ENCODE data around the gene PNPLA7. TPM values are rescaled to one million over a fixed set of nuclear protein-coding genes. Genes with fewer than 3 reads are reported as not detected.
"Not testable (repeated sequence)": the region's sequence is repeated elsewhere in the genome, so short reads cannot be mapped to it uniquely, and the experiment has no call there.

Gene PNPLA7
- total and polyA plus RNA-seq, 2 of the 4 experiments (the other 2 are of a cell fraction), result under 0.01 to 0.89 TPM

DNA sequence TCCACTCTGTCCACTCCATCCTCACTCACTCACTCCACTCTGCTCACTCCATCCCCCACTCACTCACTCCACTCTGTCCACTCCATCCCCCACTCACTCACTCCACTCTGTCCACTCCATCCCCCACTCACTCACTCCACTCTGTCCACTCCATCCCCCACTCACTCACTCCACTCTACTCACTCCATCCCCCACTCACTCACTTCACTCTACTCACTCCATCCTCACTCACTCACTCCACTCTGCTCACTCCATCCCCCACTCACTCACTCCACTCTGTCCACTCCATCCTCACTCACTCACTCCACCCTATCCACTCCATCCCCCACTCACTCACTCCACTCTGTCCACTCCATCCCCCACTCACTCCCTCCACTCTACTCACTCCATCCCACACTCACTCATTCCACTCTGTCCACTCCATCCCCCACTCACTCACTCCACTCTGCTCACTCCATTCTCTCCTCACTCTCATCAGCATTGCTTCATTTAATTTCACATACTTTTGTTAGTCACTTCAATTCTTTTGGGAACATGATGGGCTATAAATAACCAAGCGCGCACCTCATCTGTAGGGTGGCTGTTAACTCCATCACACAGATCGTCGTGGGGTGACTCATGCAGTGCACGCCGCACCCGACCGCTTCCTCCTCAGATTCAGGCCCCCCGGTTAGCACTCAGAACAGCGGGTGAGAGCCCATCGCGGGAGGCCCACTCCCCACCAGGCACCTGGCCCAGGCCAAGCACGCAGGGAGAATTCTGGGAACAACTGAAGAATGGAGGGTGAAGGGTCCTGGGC, 31.3 kb downstream of the PNPLA7 start:
- H3K79me1 ChIP-seq (ENCODE audit: low read depth in 1 of 2, low read length in 2 of 2); H2AFZ ChIP-seq (replicated peaks; ENCODE audit: low read length, poor library complexity); BruUV-seq (replicated peaks); H4K20me1 ChIP-seq (ENCODE audit: insufficient read depth, low read length); H3K36me3 ChIP-seq (ENCODE audit: control insufficient read depth, insufficient read depth, low read length); H2BK20ac ChIP-seq (ENCODE audit: low read depth, low read length); H3K18ac ChIP-seq (ENCODE audit: low read depth, low read length); H3K4me3 ChIP-seq (ENCODE audit: insufficient read depth, low read depth, low read length); H3K4me2 ChIP-seq (ENCODE audit: low read depth, low read length); H2AK9ac ChIP-seq (replicated peaks; ENCODE audit: low read depth, low read length, poor library complexity); ATAC-seq (ENCODE audit: low read depth); H2BK5ac ChIP-seq (ENCODE audit: low read depth, low read length, poor library complexity, severe bottlenecking); H2BK120ac ChIP-seq (ENCODE audit: low read depth, low read length); in situ Hi-C loops (cut with MboI; ENCODE audit: low sequenced_read_pairs); H3K56ac ChIP-seq (ENCODE audit: extremely low read depth, insufficient read depth, low read length); H3K9me1 ChIP-seq (ENCODE audit: insufficient read depth, low read length); H3K9ac ChIP-seq (ENCODE audit: low read depth, low read length); H3K14ac ChIP-seq (replicated peaks; ENCODE audit: low read depth, low read length); H3K9me3 ChIP-seq (ENCODE audit: control insufficient read depth, insufficient read depth, low read length); H3K4ac ChIP-seq (ENCODE audit: low read depth, low read length); dilution Hi-C loops (cut with HindIII; ENCODE audit: low sequenced_read_pairs, unreplicated experiment); H2AK5ac ChIP-seq (ENCODE audit: low read depth, low read length); H4K5ac ChIP-seq (ENCODE audit: low read depth, low read length); H4K8ac ChIP-seq (ENCODE audit: low read depth in 2 of 2, low read length in 2 of 2); POLR2A ChIA-PET (ENCODE audit: unreplicated experiment); CTCF ChIA-PET; H4K91ac ChIP-seq (ENCODE audit: insufficient read depth, low read depth, low read length); H3K27ac ChIP-seq (ENCODE audit: insufficient read depth, low read length); H3K4me1 ChIP-seq (ENCODE audit: control insufficient read depth, insufficient read depth, low read length); H3K23ac ChIP-seq (ENCODE audit: low read depth, low read length); H3K27me3 ChIP-seq (ENCODE audit: control insufficient read depth, insufficient read depth, low read length); H2BK15ac ChIP-seq (ENCODE audit: low read depth, low read length); DNase-seq: not testable (repeated sequence)
- intact Hi-C loops (cut with micrococcal nuclease), result loop anchor here (2.0 kb wide), 1 partner anchor 36 kb away; no protein-coding TSS in a partner anchor
- WGBS, 2 experiments (ENCODE audit: extremely low coverage in 2 of 2, insufficient read length in 1 of 2), result 96% methylated on average over 8 of the region's 13 CpGs; no CpG with 5 or more reads in 1 of the 2 experiments

All from IMR-90 (cell line).